GM12874 (cell line): ENCODE data around the gene TCAP.

Experiments used
- CTCF ChIP-seq: IDR thresholded peaks from 2 replicates; pipeline ENCODE4 v1.5.1; 2011; ENCODE audit warnings: low read depth, mild to moderate bottlenecking, control low read depth, low read length, moderate library complexity; ENCODE audit not compliant: insufficient read depth

Gene TCAP

GRCh38 chr17:39662551-39663339, 2.4 kb upstream of the TCAP start:
- no peak for TF ChIP-seq CTCF

- no peak for TF ChIP-seq CTCF
Observed at GRCh38 chr17:39663340-39663687, 1.8 kb upstream of the TCAP start.

GRCh38 chr17:39663688-39664580, 1.2 kb upstream of the TCAP start:
- no peak for TF ChIP-seq CTCF

GRCh38 chr17:39665642-39666224, 584 bp downstream of the TCAP start:
- TF ChIP-seq CTCF = 0 out of 2 replicates have a peak, but pooled peaks have one; percentile 7

DNA sequence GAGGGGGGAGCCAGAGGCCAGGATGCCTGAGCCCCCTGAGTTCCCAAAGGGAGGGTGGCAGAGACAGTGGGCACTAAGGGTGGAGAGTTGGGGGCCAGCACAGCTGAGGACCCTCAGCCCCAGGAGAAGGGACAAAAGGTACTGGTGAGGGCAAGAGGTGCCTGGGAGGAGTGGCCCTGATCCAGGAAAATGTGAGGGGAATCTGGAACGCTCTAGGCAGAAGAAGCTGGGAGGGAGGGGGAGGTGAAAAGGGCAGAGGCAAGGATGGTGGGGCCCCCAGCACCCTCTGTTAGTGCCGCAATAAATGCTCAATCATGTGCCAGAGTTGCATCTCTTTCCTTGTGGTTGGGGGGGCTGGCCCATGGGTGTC, 1.1 kb downstream of the TCAP start:
- TF ChIP-seq CTCF = no peak

- TF ChIP-seq CTCF = no peak
Observed at GRCh38 chr17:39666601-39667261, 1.6 kb downstream of the TCAP start.
